ENCODE measurements around the gene TASOR. TPM values are rescaled to one million over a fixed set of nuclear protein-coding genes. Genes with fewer than 3 reads are reported as not detected.
"Not testable (repeated sequence)": the region's sequence is repeated elsewhere in the genome, so short reads cannot be mapped to it uniquely, and the experiment has no call there.

Gene TASOR, protein sequence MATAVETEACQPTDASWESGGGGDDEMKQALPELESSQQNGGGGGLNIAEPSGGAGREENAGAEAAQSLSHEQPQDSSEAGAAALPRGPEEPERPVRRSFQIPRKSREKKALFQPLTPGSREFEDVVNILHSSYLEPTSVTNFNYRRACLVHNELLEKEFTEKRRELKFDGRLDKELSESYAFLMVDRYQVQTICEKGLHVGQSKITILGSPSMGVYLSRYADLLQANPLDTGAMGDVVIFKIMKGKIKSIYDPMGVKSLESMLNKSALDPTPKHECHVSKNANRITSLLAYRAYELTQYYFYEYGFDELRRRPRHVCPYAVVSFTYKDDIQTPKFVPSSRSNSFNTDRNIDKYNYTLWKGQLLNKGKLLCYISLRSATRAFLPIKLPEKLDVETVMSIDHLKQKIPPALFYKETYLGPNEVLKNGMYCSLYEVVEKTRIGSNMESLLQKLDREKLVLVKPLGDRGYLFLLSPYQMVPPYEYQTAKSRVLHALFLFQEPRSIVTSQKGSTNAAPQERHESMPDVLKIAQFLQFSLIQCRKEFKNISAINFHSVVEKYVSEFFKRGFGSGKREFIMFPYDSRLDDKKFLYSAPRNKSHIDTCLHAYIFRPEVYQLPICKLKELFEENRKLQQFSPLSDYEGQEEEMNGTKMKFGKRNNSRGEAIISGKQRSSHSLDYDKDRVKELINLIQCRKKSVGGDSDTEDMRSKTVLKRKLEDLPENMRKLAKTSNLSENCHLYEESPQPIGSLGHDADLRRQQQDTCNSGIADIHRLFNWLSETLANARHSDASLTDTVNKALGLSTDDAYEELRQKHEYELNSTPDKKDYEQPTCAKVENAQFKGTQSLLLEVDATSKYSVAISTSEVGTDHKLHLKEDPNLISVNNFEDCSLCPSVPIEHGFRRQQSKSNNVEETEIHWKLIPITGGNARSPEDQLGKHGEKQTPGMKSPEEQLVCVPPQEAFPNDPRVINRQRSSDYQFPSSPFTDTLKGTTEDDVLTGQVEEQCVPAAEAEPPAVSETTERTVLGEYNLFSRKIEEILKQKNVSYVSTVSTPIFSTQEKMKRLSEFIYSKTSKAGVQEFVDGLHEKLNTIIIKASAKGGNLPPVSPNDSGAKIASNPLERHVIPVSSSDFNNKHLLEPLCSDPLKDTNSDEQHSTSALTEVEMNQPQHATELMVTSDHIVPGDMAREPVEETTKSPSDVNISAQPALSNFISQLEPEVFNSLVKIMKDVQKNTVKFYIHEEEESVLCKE (N-terminal part only)
- total RNA-seq: 23.2 TPM
- long read RNA-seq, full-length matches to known transcripts: 1 of 8 reads
- long read RNA-seq, partial matches to known transcripts: 5 of 8 reads
- long read RNA-seq, other reads (novel, unspliced or antisense): 2 of 8 reads

DNA sequence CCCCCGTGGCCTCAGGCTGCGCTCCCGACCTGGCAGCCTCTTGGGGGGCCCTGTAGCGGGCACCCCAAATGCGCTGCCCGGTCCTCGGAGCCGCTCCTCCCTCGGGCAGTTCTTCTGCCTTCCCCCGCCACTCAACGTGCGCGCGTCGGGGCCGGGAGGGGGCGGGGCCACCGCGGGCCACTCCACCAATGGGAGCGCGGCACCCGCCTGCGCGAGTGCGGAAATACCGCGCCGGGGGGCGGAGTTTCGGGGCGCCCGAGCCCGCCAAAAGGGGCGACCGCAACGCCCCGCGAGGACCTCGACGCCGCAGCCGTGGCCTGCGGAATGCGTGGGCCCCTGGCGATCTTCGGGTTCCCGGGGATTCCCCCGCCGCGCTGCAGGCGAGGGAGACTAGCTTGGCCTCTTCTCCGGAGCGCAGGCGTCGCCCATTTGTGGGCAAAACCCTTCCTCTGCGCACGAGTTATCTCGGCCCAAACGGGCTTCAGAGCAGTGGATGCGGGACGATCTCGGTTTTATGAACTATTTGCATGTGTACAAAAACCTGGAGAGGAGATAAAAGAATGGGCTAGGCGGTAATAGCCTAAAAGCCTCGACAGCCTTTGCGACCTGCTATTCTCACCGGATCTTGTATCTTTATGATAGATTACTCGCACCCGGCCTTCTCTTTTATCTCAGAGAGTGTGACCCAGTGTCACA is at the start of gene TASOR:
TASOR (minus strand) TSS at position 144 of the 696 bp plus-strand sequence. CDS start 259 bp downstream, outside the sequence.
- peak; percentile 97 for ATAC-seq
- DNase-seq: peak; percentile 92
- intact Hi-C loops (cut with micrococcal nuclease): no loop called here

DNA sequence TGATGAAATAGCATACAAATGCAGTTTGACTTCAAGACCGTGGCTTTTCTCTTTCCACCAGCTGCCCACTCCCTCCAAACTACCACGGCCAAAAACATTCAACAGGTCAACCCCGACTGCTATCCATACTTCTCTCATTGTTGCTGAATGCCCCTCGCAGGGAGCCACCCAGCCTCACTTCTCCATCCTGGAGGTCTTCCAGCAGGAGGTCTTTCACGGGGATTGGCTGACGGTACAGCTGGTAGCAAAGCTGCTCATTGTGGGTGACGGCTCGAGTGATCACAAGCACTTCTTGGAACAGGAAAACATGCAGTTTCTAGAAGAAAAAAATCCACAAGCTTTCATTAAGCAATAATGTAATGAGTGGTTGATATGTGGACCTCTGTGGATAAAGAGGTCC is 49.0 kb upstream of the TASOR start:
- DNase-seq (no peak), ATAC-seq (no peak)
- intact Hi-C loops (cut with micrococcal nuclease): no loop called here

DNA sequence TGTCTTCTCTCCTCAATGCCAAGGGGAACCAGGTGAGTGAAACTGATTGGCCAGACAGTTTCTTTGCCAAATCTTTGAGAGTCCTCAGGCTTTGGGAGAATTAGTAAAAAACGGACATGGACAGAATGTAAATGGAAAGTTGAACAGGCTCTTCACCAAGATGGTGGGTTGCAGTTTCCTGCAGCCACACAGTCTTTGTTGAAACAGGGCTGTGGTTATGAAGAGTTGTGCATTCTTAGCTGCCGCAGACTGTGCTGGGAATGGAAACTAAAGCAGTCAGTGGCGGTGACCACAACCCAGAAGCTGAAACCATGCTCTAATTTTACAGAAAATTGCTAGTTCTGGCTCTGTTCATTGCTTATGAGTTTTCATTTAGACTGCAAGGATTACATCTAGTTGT is 42.1 kb upstream of the TASOR start:
- no peak for ATAC-seq

DNA sequence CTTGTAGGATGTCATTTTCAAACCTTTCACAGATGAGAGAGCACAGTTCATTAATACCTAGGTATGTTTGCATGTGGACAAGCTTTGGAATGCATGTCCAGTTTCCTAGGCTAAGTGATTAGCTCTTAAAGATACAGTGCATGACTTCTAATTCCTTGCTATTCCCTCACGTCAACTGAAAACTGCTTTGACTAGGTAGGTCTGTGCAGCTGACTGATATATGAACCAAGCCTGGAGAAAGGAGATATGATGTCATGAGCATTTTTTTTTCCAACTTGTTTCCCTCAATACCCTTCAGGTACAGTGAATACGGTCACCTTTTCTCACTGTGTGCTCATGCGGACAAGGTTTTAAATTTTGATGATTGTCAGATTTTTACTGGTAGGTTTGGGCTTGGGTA is 41.6 kb upstream of the TASOR start:
- ATAC-seq (no peak), DNase-seq (no peak)
- intact Hi-C loops (cut with micrococcal nuclease): no loop called here

More for the DNA sequence above, 42.1 kb upstream of the TASOR start:
- intact Hi-C loops (cut with micrococcal nuclease): no loop called here
- DNase-seq: no peak

DNA sequence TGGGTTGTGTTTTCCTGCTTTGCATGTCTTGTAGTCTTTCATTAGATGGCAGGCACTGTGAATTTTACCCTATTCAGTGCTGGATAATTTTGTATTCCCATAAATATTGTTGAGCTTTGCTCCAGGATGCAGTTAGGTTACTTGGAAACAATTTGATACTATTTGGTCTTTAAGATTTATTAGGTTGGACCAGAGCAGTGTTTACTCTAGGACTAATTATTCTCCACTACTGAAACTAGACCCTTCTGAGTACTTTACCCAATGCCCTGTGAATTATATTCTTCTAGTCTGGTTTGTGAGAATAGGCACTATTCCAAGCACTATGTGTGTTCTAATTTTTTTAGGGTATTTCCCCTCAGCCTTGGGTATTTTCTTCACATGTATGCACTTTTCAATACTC is 37.8 kb upstream of the TASOR start:
- intact Hi-C loops (cut with micrococcal nuclease): no loop called here
- ATAC-seq (no peak), DNase-seq (no peak)

DNA sequence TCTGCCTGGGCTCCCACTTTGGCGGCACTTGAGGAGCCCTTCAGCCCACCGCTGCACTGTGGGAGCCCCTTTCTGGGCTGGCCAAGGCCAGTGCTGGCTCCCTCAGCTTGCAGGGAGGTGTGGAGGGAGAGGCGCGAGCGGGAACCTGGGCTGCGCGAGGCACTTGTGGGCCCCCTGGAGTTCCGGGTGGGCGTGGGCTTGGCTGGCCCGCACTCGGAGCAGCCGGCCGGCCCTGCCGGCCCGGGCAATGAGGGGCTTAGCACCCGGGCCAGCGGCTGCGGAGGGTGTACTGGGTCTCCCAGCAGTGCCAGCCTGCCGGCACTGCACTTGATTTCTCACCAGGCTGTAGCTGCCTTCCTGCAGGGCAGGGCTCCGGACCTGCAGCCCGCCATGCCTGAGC is 35.7 kb upstream of the TASOR start:
- ATAC-seq; DNase-seq; intact Hi-C loops (cut with micrococcal nuclease): not testable (repeated sequence)

DNA sequence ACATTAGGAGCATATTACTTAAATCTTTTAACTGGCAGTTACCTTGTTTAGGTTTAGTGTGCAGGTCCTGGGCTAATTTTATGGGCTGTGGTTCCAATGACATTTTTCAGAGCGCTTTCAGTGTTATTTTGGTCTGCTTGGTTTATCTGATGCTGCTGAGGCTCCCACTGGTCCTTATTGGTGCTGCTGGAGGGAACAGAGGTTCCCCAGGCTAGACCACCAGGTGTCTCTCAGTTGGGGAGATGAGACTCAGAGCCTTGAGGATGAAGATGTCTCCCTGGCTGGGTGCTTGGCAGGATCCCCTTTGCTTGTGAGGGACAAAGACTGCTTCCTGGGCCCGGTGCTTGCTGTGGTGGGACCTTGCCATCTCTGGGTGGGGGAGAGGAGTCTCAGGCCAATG is 28.3 kb upstream of the TASOR start:
- DNase-seq (no peak), ATAC-seq (no peak)
- intact Hi-C loops (cut with micrococcal nuclease): no loop called here

DNA sequence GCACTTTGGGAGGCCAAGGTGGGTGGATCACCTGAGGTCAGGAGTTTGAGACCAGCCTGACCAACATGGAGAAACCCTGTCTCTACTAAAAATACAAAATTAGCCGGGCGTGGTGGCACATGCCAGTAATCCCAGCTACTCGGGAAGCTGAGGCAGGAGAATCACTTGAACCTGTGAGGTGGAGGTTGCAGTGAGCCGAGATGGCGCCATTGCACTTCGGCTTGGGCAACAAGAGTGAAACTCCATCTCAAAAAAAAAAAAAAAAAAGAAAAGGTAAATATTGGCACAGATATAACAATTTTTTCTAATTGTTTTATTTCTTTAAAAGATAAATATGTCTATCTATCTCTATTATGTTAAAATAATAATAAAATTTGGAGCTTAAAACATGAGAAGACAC is 24.3 kb upstream of the TASOR start:
- intact Hi-C loops (cut with micrococcal nuclease); DNase-seq; ATAC-seq: not testable (repeated sequence)

DNA sequence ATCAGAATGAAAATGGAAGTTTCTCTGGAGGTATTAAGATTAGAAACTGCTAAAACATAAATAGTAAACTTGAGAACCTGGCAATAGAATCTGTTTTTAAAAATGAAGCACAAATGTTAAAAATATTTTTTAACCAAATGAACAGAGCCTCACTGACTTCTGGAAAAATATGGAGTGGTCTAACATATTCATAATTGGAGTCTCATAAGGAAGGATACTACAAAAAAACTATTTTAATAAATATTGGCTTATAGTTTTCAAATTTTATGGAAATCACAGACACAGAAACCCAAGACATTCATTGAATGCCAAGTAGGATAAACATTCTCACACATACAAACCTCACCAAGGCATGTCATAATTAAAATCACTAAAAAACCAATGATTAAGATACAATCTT is 23.6 kb upstream of the TASOR start:
- no peak for DNase-seq
- no peak for ATAC-seq
- intact Hi-C loops (cut with micrococcal nuclease): no loop called here

DNA sequence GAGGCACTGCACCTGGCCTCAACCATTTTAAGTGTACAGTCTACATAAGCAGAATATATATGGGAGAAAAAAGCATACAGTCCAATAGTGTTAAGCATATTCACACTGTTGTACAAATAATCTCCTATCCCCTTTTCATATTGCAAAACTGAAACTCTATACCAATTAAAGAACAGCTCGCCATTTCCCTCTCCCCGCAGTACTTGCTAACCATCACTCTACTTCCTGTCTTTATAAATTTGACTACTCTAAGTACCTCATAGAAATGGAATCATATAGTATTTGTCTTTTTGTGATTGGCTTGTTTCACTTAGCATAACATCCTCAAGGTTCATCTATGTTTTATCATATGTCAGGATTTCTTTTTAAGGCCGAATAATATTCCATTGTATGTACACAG is 21.6 kb upstream of the TASOR start:
- intact Hi-C loops (cut with micrococcal nuclease): no loop called here
- ATAC-seq: no peak
- no peak for DNase-seq

DNA sequence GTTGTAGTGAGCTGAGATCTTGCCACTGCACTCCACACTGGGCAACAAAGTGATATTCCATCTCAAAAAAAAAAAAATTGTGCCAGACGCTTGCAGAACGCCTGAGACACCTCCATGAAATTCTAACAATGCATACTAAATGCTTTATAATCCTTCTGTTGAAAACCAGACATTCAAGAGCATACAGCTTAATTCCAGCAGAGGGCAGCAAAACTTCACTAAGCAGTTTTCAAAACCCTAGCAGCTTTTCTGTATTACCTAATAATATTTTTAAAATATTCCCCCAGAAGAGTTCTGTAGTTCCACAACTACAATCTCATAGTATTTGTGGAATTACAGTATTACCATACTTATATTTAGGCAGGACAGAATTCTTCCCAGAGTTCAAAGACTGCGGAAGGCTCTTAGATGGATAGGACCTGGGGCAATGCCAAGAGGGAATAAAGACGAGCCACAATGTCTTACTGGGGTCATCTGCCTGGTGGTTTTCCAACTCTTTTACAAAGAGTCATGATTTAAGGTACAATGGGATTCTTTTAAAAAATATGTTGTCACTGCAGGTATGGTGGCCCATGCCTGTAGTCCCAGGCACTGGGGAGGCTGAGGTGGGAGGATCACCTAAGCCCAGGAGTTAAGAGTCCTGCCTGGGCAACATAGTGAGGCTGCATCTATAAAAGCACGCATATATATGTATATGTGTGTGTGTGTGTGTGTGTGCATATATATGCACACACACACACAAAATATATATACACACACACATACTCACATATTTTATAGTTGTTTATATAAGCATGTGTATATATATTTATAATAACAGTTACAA is 19.6 kb upstream of the TASOR start:
- ATAC-seq: peak; percentile 70
- no peak for DNase-seq
- intact Hi-C loops (cut with micrococcal nuclease): loop anchor here (1.0 to 2.0 kb wide), 2 partner anchors 96 to 287 kb away; no protein-coding TSS in a partner anchor

DNA sequence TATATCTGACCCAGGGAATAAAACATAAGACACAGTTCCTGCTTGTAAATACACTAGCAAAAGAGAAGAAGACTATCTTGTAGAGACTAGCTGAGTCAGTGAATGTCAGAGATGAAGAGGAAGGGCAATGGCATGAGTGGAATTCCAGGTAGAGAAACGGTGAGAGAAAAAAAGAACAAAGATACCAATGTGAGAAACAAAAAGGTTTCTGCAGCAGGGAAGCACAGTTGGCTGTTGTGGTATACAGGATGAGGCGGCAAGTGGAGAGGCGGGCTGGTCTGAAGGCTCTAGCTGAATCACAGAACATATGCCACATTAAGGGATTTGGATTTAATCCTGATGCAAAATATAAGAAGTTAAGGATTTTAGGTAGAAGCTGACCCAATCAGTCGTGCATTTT is 17.1 kb upstream of the TASOR start:
- DNase-seq: no peak
- ATAC-seq: no peak
- intact Hi-C loops (cut with micrococcal nuclease): no loop called here

DNA sequence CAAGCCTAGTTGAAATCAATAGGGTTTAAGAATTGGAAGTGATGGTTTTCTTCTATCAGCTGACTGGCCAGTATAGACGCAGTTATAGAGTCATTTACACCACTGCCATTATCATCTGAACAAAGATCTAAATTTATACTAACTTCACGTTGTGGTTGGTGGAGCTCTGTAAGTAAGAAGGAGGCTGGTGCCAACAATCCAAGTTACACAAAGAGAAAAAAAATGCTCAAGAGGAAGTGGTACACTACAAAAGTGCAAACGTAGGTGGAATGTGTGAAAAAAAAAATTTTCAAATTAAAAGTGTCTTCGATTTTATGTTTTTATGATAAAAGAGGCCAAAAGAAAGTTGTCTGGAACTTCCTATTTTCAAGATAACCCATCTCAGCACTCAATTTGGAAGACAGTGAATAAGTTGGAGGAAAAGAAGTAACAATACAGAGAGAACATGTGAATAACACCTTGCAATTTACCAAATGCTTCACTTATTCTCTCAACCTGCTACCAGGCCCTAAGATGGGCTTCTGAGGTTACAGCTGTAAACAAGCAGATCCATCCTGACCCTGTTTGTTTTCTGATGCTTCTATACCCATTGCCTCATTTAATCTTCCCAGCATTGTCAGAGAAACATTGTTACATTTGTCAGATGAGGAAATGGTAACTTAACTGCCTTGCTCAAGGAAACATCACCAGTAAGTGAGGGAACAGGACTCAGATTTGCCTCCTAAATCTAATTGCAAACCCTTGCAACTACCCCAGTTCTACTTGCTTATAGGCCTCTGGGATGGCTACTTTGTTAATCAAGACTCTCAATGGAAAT is 12.0 kb upstream of the TASOR start:
- intact Hi-C loops (cut with micrococcal nuclease): no loop called here
- DNase-seq (no peak), ATAC-seq (peak; percentile 41)

DNA sequence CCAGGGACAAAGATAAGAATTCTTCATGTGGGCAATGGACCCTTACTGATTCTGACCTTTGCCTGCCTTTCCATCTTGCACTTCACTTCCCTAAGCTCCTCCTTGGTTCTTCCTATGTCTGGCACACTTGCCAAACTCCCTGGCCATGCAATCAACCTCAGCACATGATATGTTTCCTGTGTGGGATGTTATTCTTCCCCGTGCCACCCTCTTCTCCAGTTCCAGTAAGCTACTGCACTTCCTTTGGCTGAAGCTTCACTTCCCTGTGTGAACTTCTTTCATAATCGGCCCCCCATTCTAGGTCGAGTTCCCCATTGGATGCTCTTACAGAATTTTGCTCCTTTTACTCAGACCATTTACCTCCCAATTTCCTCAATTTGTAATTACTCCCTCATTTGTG is 10.7 kb upstream of the TASOR start:
- intact Hi-C loops (cut with micrococcal nuclease): no loop called here
- peak; percentile 76 for ATAC-seq
- no peak for DNase-seq

DNA sequence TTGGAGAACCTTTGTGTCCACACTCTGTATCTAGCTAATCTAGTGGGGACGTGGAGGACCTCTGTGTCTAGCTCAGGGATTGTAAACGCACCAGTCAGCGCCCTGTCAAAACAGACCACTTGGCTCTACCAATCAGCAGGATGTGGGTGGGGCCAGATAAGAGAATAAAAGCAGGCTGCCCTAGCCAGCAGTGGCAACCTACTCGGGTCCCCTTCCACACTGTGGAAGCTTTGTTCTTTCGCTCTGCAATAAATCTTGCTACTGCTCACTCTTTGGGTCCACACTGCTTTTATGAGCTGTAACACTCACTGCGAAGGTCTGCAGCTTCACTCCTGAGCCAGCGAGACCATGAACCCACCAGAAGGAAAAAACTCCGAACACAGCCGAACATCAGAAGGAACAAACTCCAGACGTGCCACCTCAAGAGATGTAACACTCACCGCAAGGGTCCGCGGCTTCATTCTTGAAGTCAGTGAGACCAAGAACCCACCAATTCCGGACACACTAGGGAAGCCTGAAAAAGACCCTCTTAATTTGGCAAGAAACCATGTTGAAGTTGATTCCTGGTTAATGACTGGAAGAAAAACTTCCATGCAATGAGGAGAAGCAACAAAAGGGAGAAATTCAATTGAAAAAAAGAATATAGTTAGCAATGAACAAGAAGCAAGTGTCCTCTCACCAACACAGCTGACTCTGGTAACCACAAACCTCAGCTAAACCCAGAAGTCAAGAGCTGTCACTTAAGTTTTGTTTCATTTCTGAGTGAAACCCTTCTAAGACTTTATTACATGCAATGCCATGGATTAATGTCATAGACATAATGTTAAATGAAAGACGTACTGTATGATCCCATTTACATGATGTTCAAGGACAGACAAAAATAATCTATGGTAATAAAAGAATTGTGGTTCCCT is 9.7 kb upstream of the TASOR start:
- intact Hi-C loops (cut with micrococcal nuclease); DNase-seq; ATAC-seq: not testable (repeated sequence)

DNA sequence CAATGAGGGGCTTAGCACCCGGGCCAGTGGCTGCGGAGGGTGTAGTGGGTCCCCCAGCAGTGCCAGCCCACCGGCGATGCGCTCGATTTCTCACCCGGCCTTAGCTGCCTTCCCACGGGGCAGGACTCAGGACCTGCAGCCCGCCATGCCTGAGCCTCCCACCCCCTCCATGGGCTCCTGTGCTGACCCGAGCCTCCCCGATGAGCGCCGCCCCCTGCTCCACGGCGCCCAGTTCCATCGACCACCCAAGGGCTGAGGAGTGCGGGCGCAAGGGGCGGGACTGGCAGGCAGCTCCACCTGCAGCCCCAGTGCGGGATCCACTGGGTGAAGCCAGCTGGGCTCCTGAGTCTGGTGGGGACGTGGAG is 8.9 kb upstream of the TASOR start:
- ATAC-seq; intact Hi-C loops (cut with micrococcal nuclease); DNase-seq: not testable (repeated sequence)

Measured in left ventricle myocardium superior (tissue), 1 donor.